Thoracic aorta (tissue), 2 donors: ENCODE measurements around the gene CHERP. TPM values are rescaled to one million over a fixed set of nuclear protein-coding genes. Genes with fewer than 3 reads are reported as not detected.

Experiments used
- ATAC-seq: fragments of 150-250 bp; one replicate; pipeline ENCODE4 v1.8.0; 2017; ENCODE audit warnings: low read depth; ENCODE audit not compliant: insufficient number of reproducible peaks, low FRiP score
- DNase-seq: peaks from one replicate; pipeline ENCODE4 v3.0.0-alpha.2; 2020; ENCODE audit warnings: low spot score
- H3K27ac ChIP-seq, 2 donors: fragments of 200-600 bp; sonication (generic); 1 replicate in 1 of 2; 2 replicates in 1 of 2; pipeline ENCODE4 v1.5.1; 2016; ENCODE audit warnings: mild to moderate bottlenecking in 2 of 2, moderate library complexity in 2 of 2
- H3K27me3 ChIP-seq: fragments of 200-600 bp; sonication (generic); replicated peaks from 2 replicates; pipeline ENCODE4 v1.6.0; 2016; ENCODE audit warnings: mild to moderate bottlenecking; ENCODE audit not compliant: insufficient read depth
- H3K36me3 ChIP-seq: fragments of 200-600 bp; sonication (generic); one replicate; pipeline ENCODE4 v1.5.1; 2016
- H3K4me1 ChIP-seq, 2 donors: fragments of 200-600 bp; sonication (generic); 1 replicate in 1 of 2; 2 replicates in 1 of 2; pipeline versions ENCODE4 v1.5.1 to v1.6.0; 2016; ENCODE audit warnings: low read depth in 2 of 2, mild to moderate bottlenecking in 1 of 2; ENCODE audit not compliant: control insufficient read depth in 1 of 2
- H3K4me3 ChIP-seq: fragments of 200-600 bp; sonication (generic); 2 replicates; pipeline ENCODE4 v1.5.1; 2016; ENCODE audit warnings: mild to moderate bottlenecking
- H3K9me3 ChIP-seq: fragments of 200-600 bp; sonication (generic); 2 replicates; pipeline ENCODE4 v1.5.1; 2016
- total RNA-seq, 2 donors: library from RNA; depleted of rRNA; stranded (reverse); fragments of >200 nt; gene quantifications; one replicate each; pipeline versions ENCODE4 v1.1.0 to v1.2.3, GENCODE V29; 2016
- TF ChIP-seq, protein P1 (sequence below): fragments of 200-600 bp; sonication (generic); IDR thresholded peaks from one replicate; pipeline ENCODE4 v1.5.1; 2019; ENCODE audit warnings: antibody characterized with exemption

CHERP gene
- total RNA-seq, 2 donors from 2014 or later: 9.3 to 18.4 TPM

DNA sequence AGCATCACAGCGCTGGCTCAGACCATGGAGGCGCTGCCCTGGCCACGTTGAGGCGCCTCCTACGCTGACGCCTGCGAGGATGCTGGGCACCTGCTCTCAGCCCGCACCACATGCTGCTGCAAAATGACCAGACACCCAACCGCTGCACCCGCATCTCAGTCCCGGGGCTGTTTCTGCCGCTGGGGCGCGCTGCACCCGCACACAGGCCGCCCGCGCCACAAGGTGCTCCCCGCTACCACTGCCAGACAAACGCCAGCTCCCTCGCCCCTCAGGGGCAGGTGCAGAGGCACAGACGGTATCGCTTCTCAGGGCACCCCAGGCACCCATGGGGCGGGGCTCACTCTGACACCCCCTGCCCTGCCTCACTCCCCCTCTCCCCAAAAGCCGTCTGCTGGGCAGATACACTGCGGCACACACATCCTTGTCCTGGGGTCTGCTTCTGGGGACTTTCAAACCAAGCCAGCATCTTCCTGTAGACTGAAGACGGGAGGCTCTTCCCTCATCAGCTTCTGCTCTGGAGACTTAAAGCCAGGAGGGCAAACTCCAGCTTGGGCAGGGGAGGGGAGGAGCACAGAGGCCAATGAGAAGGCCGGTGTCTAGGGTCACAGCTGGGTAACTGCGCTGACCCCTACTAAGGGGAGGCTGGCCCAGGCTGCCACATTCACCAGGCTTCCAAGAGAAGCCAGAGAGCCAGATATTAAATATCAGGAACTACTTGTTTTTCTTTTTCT lies 16.3 kb downstream of the CHERP start:
- H3K36me3 ChIP-seq: peaks cover 89% of the 10 kb centered on the region
- H3K27ac ChIP-seq: no peak overlapping the region
- no peak for ATAC-seq
- no peak for DNase-seq
- no peaks in the 10 kb centered on the region for H3K4me1 ChIP-seq
- no peak overlapping the region for H3K4me3 ChIP-seq
- TF ChIP-seq, protein P1, sequence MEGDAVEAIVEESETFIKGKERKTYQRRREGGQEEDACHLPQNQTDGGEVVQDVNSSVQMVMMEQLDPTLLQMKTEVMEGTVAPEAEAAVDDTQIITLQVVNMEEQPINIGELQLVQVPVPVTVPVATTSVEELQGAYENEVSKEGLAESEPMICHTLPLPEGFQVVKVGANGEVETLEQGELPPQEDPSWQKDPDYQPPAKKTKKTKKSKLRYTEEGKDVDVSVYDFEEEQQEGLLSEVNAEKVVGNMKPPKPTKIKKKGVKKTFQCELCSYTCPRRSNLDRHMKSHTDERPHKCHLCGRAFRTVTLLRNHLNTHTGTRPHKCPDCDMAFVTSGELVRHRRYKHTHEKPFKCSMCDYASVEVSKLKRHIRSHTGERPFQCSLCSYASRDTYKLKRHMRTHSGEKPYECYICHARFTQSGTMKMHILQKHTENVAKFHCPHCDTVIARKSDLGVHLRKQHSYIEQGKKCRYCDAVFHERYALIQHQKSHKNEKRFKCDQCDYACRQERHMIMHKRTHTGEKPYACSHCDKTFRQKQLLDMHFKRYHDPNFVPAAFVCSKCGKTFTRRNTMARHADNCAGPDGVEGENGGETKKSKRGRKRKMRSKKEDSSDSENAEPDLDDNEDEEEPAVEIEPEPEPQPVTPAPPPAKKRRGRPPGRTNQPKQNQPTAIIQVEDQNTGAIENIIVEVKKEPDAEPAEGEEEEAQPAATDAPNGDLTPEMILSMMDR: no peak
- H3K9me3 ChIP-seq: no peaks in the 10 kb centered on the region
- H3K27me3 ChIP-seq: no peaks in the 10 kb centered on the region

DNA sequence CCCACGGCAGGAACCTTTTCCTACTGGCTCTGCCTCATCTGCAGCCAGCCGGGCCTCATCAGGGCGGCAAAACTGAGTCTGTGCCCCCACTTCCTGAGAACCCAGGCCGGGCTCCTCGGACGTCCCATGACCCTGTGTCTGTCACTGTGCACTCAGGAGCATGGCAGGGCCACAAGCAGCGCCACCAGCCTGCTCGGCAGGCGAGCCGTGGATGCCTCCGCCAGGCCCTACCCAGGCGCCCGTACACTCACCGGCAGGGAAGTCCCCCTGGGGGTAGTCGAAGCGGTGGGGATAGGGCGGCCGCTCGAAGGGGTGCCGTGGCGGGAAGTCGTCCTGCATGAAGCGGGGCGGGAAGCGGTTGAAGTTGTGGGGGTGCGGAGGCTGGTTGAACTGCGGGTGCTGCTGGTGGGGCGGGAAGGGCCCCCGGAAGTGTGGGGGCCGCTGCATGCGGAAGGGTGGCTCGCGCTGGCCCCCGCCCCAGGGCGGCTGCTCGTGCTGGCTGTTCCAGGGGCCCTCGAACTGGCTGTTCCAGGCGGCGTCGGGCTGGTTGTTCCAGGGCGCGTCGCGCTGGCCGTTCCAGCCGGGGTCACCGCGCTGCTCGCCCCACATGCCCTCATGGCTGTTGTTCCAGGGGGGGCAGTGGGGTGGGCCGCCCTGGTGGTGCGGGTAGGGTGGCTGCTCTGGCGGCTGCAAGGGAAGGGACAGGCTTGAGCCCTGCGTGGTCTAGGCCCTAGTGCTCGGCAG lies 17.1 kb downstream of the CHERP start:
- DNase-seq (no peak), ATAC-seq (no peak)
- Histone ChIP-seq H3K36me3 (peaks cover 89% of the 10 kb centered on the region), H3K27ac (no peak overlapping the region), H3K4me3 (no peak overlapping the region), H3K27me3 (no peaks in the 10 kb centered on the region), H3K9me3 (no peaks in the 10 kb centered on the region), H3K4me1 (no peaks in the 10 kb centered on the region)
- TF ChIP-seq, protein P1: no peak

DNA sequence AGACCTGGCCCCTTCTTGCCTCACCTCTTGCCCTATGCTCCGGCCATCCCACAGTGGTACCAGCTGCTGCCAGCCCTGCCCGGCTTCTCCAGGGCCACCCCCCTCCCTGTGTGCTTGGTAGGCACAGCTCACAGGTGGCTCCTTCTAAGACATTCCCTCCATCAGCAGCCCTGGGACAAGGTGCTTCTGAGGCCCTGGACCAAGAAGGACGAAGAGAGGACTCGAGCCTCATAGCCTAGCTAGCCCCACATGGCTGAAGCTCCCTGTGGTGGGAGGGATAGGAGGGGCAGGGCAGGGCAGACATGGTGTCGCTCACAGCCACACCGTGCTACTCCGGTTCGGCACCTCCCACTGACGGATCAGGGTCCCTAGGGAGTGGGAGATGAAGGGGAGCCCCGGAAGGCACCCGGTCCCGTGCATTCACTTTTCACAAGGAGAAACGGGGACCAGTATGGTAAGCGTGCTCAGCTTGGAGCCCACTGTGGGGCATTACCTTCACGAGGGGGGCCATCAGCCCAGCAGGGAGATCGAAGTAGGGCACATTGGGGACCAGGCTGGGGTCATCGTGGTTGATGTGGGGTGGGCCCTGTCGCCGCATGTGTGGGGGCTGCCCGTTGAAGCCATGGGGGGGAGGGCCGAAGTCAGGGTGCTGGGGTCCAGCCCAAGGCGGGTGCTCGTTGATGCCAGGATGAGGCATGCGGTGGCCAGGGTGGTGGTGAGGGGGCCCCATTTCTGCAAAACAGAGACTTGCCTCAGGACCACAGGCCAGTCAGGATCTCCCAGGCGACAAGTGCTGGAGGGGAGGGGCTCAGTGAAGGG lies 19.5 kb downstream of the CHERP start:
- H3K4me1 ChIP-seq: no peaks in the 10 kb centered on the region
- H3K36me3 ChIP-seq: peaks cover 88% of the 10 kb centered on the region
- H3K27me3 ChIP-seq: no peaks in the 10 kb centered on the region
- ATAC-seq: no peak
- H3K4me3 ChIP-seq: no peak overlapping the region
- H3K9me3 ChIP-seq: no peaks in the 10 kb centered on the region
- TF ChIP-seq, protein P1: no peak
- no peak for DNase-seq
- no peak overlapping the region for H3K27ac ChIP-seq

DNA sequence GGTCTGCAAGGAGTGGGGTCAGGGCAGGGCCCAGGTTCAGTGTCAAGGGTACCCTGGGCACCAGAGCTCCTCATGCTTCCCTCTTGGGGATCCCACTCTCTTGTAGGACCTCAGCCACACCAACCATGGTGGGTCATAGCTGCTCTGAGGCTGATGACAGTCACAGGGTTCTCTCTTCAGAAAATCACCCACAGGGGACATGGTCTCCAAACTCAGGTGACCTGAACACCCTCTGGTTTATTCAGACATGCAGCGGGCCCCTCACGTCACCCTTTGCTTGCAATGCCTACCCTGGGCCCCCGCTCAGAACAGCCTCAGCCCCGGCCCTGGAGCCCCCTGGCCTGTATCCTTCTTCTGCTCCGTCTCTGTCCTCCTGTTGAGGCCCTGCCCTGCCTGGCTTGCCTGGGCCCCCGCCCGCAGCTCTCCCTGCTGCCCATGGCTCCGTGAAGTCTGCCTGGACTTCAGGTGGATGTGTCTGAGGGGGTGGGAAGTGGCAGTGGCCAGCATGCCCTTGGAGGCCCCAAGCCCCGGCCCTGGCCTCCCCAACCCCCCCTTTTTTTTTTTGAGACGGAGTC lies 20.4 kb downstream of the CHERP start:
- TF ChIP-seq, protein P1: no peak
- ATAC-seq (no peak), DNase-seq (no peak)
- Histone ChIP-seq H3K27ac (no peak overlapping the region), H3K9me3 (no peaks in the 10 kb centered on the region), H3K27me3 (no peaks in the 10 kb centered on the region), H3K4me1 (no peaks in the 10 kb centered on the region), H3K36me3 (peaks cover 88% of the 10 kb centered on the region), H3K4me3 (no peak overlapping the region)
